ENCODE measurements around the gene INSYN2B. TPM values are rescaled to one million over a fixed set of nuclear protein-coding genes. Genes with fewer than 3 reads are reported as not detected.

INSYN2B gene
- 1 to 10 TPM in 1 of 2 donors, under 1 TPM in 1; 0.37 to 2.3 TPM for total RNA-seq
- polyA plus RNA-seq (ENCODE audit: insufficient read depth, low read depth, low replicate concordance), result 1.0 TPM
- long read RNA-seq, donor 1, result 0 reads
- long read RNA-seq, donor 2, result 0 reads

DNA sequence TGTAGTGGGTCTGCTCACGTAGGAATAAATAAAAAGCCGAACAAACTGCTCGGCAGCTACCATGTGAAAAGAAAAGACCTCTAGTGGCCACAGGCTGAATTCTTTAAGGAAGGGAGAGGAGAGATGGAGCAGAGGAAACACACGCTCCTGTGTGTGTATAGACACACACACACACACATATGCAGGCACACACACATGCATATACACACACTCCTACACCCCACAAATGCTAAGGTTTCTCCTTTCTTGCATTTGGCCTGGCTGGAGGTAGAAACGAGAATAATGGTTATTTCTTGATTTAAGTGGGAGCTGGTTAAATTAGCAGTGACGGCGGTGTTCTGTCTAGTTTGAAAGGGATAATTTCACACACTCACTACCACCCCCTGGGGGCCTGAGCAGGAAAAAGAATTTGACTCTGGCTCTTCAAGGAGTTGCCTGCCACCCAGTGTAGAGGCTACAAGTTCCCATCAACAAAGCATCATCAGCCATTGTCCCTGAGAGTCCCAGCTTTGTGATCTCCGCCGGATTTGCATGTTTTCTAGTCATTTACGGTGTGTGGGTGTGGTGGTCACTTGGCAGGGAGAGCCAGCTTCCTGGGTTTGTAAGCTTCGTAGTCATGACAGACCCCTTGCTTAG is at the start of gene INSYN2B:
TSS of gene INSYN2B (minus strand) at position 78 of the 636 bp plus-strand sequence. CDS start 96,597 bp downstream, outside the sequence.
- Histone ChIP-seq H3K9me3 (no peaks in the 10 kb centered on the region), H3K4me3 (no peak within 1 kb of the TSS), H3K36me3 (ENCODE audit: low read depth, missing control alignments) (no peaks in the 10 kb centered on the region), H3K4me1 (no peaks in the 10 kb centered on the region), H3K27ac (no peak within 1 kb of the TSS), H3K27me3 (no peaks in the 10 kb centered on the region)
- no peak for TF ChIP-seq POLR2A (IDR thresholded peaks at IDR 0.05)
- TF ChIP-seq, protein P1, sequence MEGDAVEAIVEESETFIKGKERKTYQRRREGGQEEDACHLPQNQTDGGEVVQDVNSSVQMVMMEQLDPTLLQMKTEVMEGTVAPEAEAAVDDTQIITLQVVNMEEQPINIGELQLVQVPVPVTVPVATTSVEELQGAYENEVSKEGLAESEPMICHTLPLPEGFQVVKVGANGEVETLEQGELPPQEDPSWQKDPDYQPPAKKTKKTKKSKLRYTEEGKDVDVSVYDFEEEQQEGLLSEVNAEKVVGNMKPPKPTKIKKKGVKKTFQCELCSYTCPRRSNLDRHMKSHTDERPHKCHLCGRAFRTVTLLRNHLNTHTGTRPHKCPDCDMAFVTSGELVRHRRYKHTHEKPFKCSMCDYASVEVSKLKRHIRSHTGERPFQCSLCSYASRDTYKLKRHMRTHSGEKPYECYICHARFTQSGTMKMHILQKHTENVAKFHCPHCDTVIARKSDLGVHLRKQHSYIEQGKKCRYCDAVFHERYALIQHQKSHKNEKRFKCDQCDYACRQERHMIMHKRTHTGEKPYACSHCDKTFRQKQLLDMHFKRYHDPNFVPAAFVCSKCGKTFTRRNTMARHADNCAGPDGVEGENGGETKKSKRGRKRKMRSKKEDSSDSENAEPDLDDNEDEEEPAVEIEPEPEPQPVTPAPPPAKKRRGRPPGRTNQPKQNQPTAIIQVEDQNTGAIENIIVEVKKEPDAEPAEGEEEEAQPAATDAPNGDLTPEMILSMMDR (IDR thresholded peaks at IDR 0.05), result peak; percentile 64 to 82 (median 65)
- intact Hi-C loops (cut with DNase I; ENCODE audit: low total_unique reads), result loop anchor here (5.0 kb wide), 1 partner anchor 278 kb away; no protein-coding TSS in a partner anchor
- 30% methylated on average over 11 of the region's 11 CpGs for WGBS, 2 donors
- peak; percentile 91 for DNase-seq

DNA sequence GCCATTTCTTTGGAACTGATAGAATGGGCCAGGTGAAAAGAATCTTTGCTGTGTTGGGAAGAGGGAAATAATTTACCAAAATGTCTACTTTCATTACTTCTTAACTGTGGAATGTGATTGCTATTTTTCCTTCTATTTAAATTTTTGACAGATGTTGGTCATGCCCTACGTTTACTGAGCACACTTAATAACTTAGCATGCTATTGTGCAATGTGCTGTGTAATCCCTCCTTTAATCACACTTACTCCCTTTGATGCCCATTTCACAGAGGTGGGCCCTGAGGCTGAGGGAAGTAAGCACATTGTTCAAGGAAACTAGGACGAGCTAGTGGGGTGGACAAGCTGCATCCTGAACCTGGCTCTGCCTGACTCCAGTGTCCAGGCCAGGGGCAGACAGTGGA is 47.8 kb upstream of the INSYN2B start:
- Histone ChIP-seq H3K9me3 (no peaks in the 10 kb centered on the region), H3K27me3 (no peaks in the 10 kb centered on the region), H3K4me3 (no peak overlapping the region), H3K4me1 (no peaks in the 10 kb centered on the region), H3K36me3 (ENCODE audit: low read depth, missing control alignments) (no peaks in the 10 kb centered on the region), H3K27ac (no peak overlapping the region)
- no peak for DNase-seq
- 71 to 89% methylated on average over 2 of the region's 2 CpGs for whole genome bisulfite sequencing, 2 donors
- intact Hi-C loops (cut with DNase I; ENCODE audit: low total_unique reads), result no loop called here
- TF ChIP-seq, protein P1 (IDR thresholded peaks at IDR 0.05), result no peak
- no peak for TF ChIP-seq POLR2A (IDR thresholded peaks at IDR 0.05)

GRCh38 chr5:170025853-170026252 is 45.6 kb upstream of the INSYN2B start:
- Histone ChIP-seq H3K9me3 (no peaks in the 10 kb centered on the region), H3K4me3 (no peak overlapping the region), H3K27ac (no peak overlapping the region), H3K27me3 (no peaks in the 10 kb centered on the region), H3K36me3 (ENCODE audit: low read depth, missing control alignments) (no peaks in the 10 kb centered on the region), H3K4me1 (no peaks in the 10 kb centered on the region)
- no peak for DNase-seq
- TF ChIP-seq POLR2A (IDR thresholded peaks at IDR 0.05), result no peak
- TF ChIP-seq, protein P1 (IDR thresholded peaks at IDR 0.05), result no peak
- WGBS, 2 donors, result 92 to 93% methylated on average over 8 of the region's 8 CpGs
- intact Hi-C loops (cut with DNase I; ENCODE audit: low total_unique reads), result no loop called here

DNA sequence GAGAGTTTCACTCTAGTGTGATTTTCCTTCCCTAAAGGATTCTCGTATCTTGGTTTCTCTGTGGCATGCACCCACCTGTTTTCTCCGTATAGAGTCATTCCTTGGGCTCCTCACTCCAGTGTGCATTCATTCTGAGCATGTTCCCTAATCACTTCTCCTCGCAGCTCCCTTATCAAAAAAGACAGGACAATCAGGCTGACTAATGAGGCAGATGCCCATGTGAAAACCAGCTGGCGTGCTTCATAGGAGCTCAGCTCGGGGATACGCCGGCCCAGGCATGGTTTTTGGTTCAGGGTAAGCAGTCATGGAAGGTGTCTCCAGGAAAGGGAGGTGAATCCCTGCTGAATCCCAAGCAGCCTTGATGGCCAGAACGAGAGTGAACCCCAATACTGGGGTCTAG is 41.2 kb upstream of the INSYN2B start:
- Histone ChIP-seq H3K27ac (no peak overlapping the region), H3K36me3 (ENCODE audit: low read depth, missing control alignments) (no peaks in the 10 kb centered on the region), H3K4me1 (no peaks in the 10 kb centered on the region), H3K9me3 (no peaks in the 10 kb centered on the region), H3K4me3 (no peak overlapping the region), H3K27me3 (no peaks in the 10 kb centered on the region)
- no peak for DNase-seq
- TF ChIP-seq, protein P1 (IDR thresholded peaks at IDR 0.05), result no peak
- no peak for TF ChIP-seq POLR2A (IDR thresholded peaks at IDR 0.05)
- intact Hi-C loops (cut with DNase I; ENCODE audit: low total_unique reads), result no loop called here
- WGBS, 2 donors, result 65 to 78% methylated on average over 8 of the region's 8 CpGs

GRCh38 chr5:170020423-170020822 is 40.1 kb upstream of the INSYN2B start:
- Histone ChIP-seq H3K27ac (no peak overlapping the region), H3K4me3 (no peak overlapping the region), H3K36me3 (ENCODE audit: low read depth, missing control alignments) (no peaks in the 10 kb centered on the region), H3K9me3 (no peaks in the 10 kb centered on the region), H3K4me1 (no peaks in the 10 kb centered on the region), H3K27me3 (no peaks in the 10 kb centered on the region)
- TF ChIP-seq, protein P1 (IDR thresholded peaks at IDR 0.05), result no peak
- no peak for TF ChIP-seq POLR2A (IDR thresholded peaks at IDR 0.05)
- 69 to 84% methylated on average over 3 of the region's 3 CpGs for WGBS, 2 donors
- intact Hi-C loops (cut with DNase I; ENCODE audit: low total_unique reads), result no loop called here
- DNase-seq, result no peak
